ENCODE data around the gene HTR4.

- no peak for TF ChIP-seq CTCF (IDR thresholded peaks at IDR 0.05; ENCODE audit: extremely low read depth in 1 of 2, insufficient read depth in 1 of 2, low read depth in 1 of 2, low read length in 2 of 2)
- no peak for TF ChIP-seq POLR2A (IDR thresholded peaks at IDR 0.05; ENCODE audit: low read depth, low read length)
- TF ChIP-seq MAX (IDR thresholded peaks at IDR 0.05; ENCODE audit: insufficient read depth, insufficient read length), result no peak
- TF ChIP-seq POLR2AphosphoS5 (IDR thresholded peaks at IDR 0.05; ENCODE audit: insufficient read depth, low read depth, low read length), result no peak
Observed at GRCh38 chr5:148682058-148683026, 28.0 kb upstream of the HTR4 start.
